ENCODE data around the gene MEF2B. TPM values are rescaled to one million over a fixed set of nuclear protein-coding genes. Genes with fewer than 3 reads are reported as not detected.
A peak's percentile ranks its signal among the peaks of the same experiment; 100 is the strongest.

Gene MEF2B
- total RNA-seq, result 1.4 and 1.5 TPM in 2 replicates
- long read RNA-seq, result 0 reads

DNA sequence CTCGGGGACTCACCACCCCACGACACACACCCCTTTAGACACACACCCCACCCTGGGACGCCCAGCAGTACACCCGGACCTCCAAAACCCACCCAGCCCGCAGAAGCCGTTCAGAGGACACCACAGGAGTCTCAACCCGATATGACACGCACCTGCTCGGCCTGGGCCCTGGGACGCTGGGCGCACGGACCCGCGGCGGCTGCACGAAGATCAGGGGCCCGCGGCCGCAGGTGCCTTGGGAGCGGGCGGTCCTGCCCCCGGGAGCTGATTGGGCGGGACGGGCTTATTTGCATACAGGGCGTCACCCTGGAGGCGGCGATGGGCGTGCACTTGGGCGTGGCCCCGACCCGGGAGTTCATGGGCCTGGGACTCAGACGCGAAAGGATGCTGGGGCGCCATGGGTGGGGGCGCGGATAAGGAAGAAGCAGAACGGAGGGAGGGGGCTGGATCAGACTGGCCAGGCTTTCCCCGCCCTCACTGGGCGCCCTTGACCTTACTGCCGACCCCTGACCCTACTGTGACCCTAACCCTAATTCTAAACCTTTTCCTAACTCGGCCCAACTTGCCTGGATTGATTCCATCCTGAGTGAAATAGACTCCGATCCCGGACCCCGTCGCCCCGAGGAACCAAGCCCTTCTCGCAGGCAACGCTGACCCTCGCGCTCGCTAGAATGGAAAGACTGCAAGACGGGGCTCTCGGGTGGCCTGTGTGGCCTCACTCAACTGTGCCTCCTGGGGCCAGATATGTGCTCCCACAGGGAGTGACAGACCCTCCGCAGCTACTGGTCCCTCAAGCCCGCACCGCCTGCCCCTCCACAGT is at the start of gene MEF2B:
Gene MEF2B, minus strand, starts transcription at position 211 of the 820 bp plus-strand sequence. CDS start 19,528 bp downstream, outside the sequence.
- peak; percentile 71 for DNase-seq (ENCODE audit: low read depth, low spot score)
- H3K27ac Mint-ChIP-seq (ENCODE audit: unreplicated experiment), result no peak within 1 kb of the TSS
- peak within 1 kb of the TSS; percentile 62 for H3K4me3 Mint-ChIP-seq
- no peaks in the 10 kb centered on the region for H3K36me3 Mint-ChIP-seq (ENCODE audit: low read depth)
- TF ChIP-seq, protein P1, sequence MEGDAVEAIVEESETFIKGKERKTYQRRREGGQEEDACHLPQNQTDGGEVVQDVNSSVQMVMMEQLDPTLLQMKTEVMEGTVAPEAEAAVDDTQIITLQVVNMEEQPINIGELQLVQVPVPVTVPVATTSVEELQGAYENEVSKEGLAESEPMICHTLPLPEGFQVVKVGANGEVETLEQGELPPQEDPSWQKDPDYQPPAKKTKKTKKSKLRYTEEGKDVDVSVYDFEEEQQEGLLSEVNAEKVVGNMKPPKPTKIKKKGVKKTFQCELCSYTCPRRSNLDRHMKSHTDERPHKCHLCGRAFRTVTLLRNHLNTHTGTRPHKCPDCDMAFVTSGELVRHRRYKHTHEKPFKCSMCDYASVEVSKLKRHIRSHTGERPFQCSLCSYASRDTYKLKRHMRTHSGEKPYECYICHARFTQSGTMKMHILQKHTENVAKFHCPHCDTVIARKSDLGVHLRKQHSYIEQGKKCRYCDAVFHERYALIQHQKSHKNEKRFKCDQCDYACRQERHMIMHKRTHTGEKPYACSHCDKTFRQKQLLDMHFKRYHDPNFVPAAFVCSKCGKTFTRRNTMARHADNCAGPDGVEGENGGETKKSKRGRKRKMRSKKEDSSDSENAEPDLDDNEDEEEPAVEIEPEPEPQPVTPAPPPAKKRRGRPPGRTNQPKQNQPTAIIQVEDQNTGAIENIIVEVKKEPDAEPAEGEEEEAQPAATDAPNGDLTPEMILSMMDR (conservative IDR thresholded peaks at IDR 0.05), result no peak
- no peaks in the 10 kb centered on the region for H3K9me3 Mint-ChIP-seq
- peaks cover 22% of the 10 kb centered on the region for H3K27me3 Mint-ChIP-seq (ENCODE audit: low read depth)
- H3K4me1 Mint-ChIP-seq, result peaks cover 20% of the 10 kb centered on the region

DNA sequence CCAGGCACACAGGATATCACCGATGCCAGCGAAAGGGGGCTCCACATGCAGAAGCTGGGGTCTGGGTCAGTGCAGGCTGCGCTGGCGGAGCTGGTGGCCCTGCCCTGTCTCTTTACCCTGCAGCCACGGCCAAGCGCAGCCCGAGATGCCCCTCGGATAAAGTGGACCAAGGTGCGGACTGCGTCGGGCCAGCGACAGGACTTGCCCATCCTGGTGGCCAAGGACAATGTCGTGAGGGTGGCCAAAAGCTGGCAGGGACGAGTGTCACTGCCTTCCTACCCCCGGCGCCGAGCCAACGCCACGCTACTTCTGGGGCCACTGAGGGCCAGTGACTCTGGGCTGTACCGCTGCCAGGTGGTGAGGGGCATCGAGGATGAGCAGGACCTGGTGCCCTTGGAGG is 48.8 kb upstream of the MEF2B start:
- Mint-ChIP-seq H3K9me3 (no peaks in the 10 kb centered on the region), H3K27me3 (ENCODE audit: low read depth) (peaks cover 55% of the 10 kb centered on the region), H3K36me3 (ENCODE audit: low read depth) (no peaks in the 10 kb centered on the region), H3K4me1 (peaks cover 7% of the 10 kb centered on the region), H3K4me3 (no peak overlapping the region), H3K27ac (ENCODE audit: unreplicated experiment) (no peak overlapping the region)
- no peak for DNase-seq (ENCODE audit: low read depth, low spot score)
- TF ChIP-seq, protein P1 (conservative IDR thresholded peaks at IDR 0.05), result no peak

DNA sequence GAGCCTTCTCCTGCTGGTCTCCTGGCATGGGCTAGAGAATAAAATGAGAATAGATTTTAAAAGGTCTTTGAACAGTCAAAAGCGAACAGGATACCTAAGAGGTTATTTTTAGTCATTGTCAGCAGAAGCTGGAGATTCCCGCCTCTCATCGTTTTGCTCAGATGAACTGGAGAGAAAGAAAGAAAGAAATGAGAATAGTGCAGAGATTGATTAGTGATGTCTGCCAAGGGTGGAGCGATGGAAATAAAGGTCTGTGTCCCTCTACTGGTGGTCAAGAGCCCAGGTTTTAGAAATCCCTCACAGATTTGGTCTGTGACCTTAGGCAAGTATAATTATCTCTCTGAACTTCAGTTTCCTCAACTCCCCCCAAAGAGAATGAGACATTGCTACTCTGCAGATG is 47.0 kb upstream of the MEF2B start:
- DNase-seq (ENCODE audit: low read depth, low spot score), result no peak
- Mint-ChIP-seq H3K36me3 (ENCODE audit: low read depth) (no peaks in the 10 kb centered on the region), H3K4me3 (peak overlapping the region; percentile 35), H3K27ac (ENCODE audit: unreplicated experiment) (no peak overlapping the region), H3K27me3 (ENCODE audit: low read depth) (peaks cover 61% of the 10 kb centered on the region), H3K4me1 (peaks cover 14% of the 10 kb centered on the region), H3K9me3 (no peaks in the 10 kb centered on the region)
- TF ChIP-seq, protein P1 (conservative IDR thresholded peaks at IDR 0.05), result peak; percentile 20

DNA sequence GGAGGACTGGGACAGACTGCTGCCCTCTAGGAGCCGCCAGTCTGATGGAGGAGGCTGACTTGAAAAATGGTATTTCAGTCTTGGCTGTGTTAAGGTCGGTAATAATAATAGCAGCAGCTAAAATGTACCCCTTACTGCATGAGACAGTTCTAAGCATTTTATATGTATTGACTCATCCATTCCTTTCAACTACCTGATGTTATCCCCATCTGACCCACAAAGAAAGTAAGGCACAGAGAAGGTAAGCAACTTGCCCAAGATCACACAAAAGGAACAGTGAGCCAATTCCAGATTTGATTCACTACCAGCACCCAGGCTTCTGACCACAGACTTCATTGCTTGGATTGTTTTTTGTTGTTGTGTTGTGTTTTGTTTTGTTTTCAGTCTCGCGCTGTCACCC is 45.7 kb upstream of the MEF2B start:
- Mint-ChIP-seq H3K36me3 (ENCODE audit: low read depth) (no peaks in the 10 kb centered on the region), H3K27ac (ENCODE audit: unreplicated experiment) (no peak overlapping the region), H3K27me3 (ENCODE audit: low read depth) (peaks cover 71% of the 10 kb centered on the region), H3K4me3 (no peak overlapping the region), H3K9me3 (no peaks in the 10 kb centered on the region), H3K4me1 (peaks cover 14% of the 10 kb centered on the region)
- TF ChIP-seq, protein P1 (conservative IDR thresholded peaks at IDR 0.05), result no peak
- DNase-seq (ENCODE audit: low read depth, low spot score), result no peak

DNA sequence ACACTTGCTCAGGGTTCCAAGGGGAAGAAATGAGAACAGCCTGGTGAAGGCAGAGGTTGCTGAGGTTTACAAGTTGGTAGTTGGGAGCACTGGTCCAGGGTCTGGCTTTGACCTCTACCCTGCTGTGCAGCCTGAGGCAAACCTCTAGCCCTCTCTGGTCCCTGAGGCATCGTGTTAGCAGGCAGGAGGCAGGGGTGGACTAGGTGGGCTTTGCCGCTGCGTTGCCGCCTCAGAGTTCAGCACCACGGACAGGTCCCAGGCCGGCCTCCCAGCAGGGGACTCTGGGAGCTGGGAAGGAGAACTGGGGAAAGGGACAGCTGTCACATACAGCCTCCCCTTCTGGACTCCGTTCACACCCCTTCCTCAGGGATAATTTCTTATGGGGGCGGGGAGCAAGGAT is 44.8 kb upstream of the MEF2B start:
- Mint-ChIP-seq H3K4me1 (peaks cover 14% of the 10 kb centered on the region), H3K27ac (ENCODE audit: unreplicated experiment) (no peak overlapping the region), H3K27me3 (ENCODE audit: low read depth) (peaks cover 74% of the 10 kb centered on the region), H3K4me3 (no peak overlapping the region), H3K36me3 (ENCODE audit: low read depth) (no peaks in the 10 kb centered on the region), H3K9me3 (no peaks in the 10 kb centered on the region)
- TF ChIP-seq, protein P1 (conservative IDR thresholded peaks at IDR 0.05), result no peak
- peak; percentile 88 for DNase-seq (ENCODE audit: low read depth, low spot score)
